Activated T-cell treated with anti-CD3 and anti-CD28 coated beads for 1 hour (primary cell): ENCODE measurements around the gene CMSS1.
"Not testable (repeated sequence)": the region's sequence is repeated elsewhere in the genome, so short reads cannot be mapped to it uniquely, and the experiment has no call there.

Experiments used
- DNase-seq: peaks from one replicate; pipeline ENCODE4 v3.0.0-alpha.2; 2020; ENCODE audit warnings: low read depth

CMSS1 gene

GRCh38 chr3:100083209-100083608 lies 265.5 kb downstream of the CMSS1 start:
- no peak for DNase-seq

GRCh38 chr3:100084100-100084806 lies 266.6 kb downstream of the CMSS1 start:
- no peak for DNase-seq

- no peak for DNase-seq
Observed at GRCh38 chr3:100086401-100086800, 268.7 kb downstream of the CMSS1 start.

GRCh38 chr3:100087198-100087597 lies 269.5 kb downstream of the CMSS1 start:
- DNase-seq, result no peak

- no peak for DNase-seq
Observed at GRCh38 chr3:100088735-100089368, 271.2 kb downstream of the CMSS1 start.

GRCh38 chr3:100089812-100090668 lies 272.4 kb downstream of the CMSS1 start:
- no peak for DNase-seq

GRCh38 chr3:100090669-100091005 lies 273.0 kb downstream of the CMSS1 start:
- DNase-seq, result no peak

GRCh38 chr3:100093831-100094230 lies 276.2 kb downstream of the CMSS1 start:
- no peak for DNase-seq

- not testable (repeated sequence) for DNase-seq
Observed at GRCh38 chr3:100096286-100096685, 278.6 kb downstream of the CMSS1 start.

- DNase-seq, result no peak
Observed at GRCh38 chr3:100096866-100097265, 279.2 kb downstream of the CMSS1 start.

- no peak for DNase-seq
Observed at GRCh38 chr3:100097919-100098783, 280.5 kb downstream of the CMSS1 start.

GRCh38 chr3:100098784-100099070 lies 281.1 kb downstream of the CMSS1 start:
- DNase-seq, result no peak

GRCh38 chr3:100099621-100100020 lies 282.0 kb downstream of the CMSS1 start:
- DNase-seq, result no peak

GRCh38 chr3:100100425-100100824 lies 282.8 kb downstream of the CMSS1 start:
- no peak for DNase-seq

- DNase-seq, result no peak
Observed at GRCh38 chr3:100102757-100103156, 285.1 kb downstream of the CMSS1 start.

- no peak for DNase-seq
Observed at GRCh38 chr3:100103558-100104441, 286.1 kb downstream of the CMSS1 start.

- no peak for DNase-seq
Observed at GRCh38 chr3:100104442-100104798, 286.8 kb downstream of the CMSS1 start.

- DNase-seq, result no peak
Observed at GRCh38 chr3:100104817-100105413, 287.3 kb downstream of the CMSS1 start.

GRCh38 chr3:100105501-100105900 lies 287.8 kb downstream of the CMSS1 start:
- DNase-seq, result no peak

GRCh38 chr3:100106094-100106493 lies 288.4 kb downstream of the CMSS1 start:
- DNase-seq, result no peak
